Measurements from ENCODE around the gene ZYG11A.

DNA sequence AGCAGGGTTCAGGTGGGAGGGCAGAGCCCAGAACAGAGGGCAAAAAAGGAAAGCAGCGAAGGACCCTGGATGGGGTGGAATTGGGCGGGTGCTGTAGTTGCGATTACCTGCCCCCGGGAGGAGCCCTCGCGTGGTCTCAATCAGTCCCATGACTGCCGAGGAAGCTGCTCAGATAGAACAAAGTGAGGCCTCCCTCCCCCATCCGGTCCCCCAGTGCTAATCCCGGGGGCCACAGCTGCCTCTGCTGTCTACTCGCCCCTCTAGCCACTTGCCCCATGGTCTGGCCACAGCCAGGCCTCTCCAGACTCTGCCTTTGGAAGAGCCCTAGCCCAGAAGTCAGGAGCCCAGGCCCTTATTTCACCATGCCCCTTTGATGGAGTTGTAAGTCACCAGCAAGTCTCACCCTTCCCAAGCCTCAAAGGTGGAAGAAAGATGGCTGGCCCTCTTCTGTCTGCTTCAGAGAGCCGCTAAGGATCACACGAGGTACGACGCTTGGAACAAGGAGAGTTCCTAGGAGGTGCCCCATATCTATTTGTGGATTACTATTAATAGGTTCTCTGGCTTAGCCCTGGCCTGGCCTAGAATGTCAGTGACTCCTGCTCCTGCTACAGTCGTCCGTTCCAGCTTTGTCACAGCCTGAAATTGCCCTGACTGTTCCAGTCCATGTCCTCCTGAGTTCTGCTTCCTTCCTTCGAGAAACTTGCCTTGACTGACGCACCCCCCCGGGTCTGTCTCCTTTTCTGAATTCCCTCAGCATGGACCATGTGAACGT is 62.6 kb downstream of the ZYG11A start:
- peak; percentile 25 to 48 for TF ChIP-seq CTCF (conservative IDR thresholded peaks at IDR 0.05 in 1 of 2, IDR thresholded peaks at IDR 0.05 in 1 of 2; ENCODE audit: extremely low read depth in 1 of 2, insufficient read depth in 1 of 2, low read depth in 1 of 2, low read length in 2 of 2)
- TF ChIP-seq EZH2 (IDR thresholded peaks at IDR 0.05; ENCODE audit: borderline replicate concordance, low read length) = no peak
